DND-41 (cell line): ENCODE data around the gene PCDH9.

Experiments
- CTCF ChIP-seq: IDR thresholded peaks from 2 replicates; pipeline ENCODE4 v1.5.1; 2012; ENCODE audit warnings: borderline replicate concordance, low read length, moderate library complexity, mild to moderate bottlenecking; ENCODE audit not compliant: poor library complexity, severe bottlenecking; ENCODE audit errors: extremely low read depth
- EZH2 ChIP-seq: IDR thresholded peaks from 3 replicates; pipeline ENCODE4 v1.6.1; 2012; ENCODE audit warnings: borderline replicate concordance, low read depth, mild to moderate bottlenecking, moderate library complexity, low read length, inconsistent platforms; ENCODE audit not compliant: severe bottlenecking

GRCh38 chr13:66586489-66586888 lies 643.6 kb downstream of the PCDH9 start:
- TF ChIP-seq CTCF: no peak
- TF ChIP-seq EZH2: no peak
